Activated T-helper 1 cell treated with Interleukin-2 at 50 U/mL for 16 hours (primary cell): Measurements from ENCODE around the gene RNF212B.

Experiments
- DNase-seq: peaks from one replicate; pipeline ENCODE4 v3.0.0-alpha.2; 2020; ENCODE audit warnings: low read depth

Gene RNF212B

DNA sequence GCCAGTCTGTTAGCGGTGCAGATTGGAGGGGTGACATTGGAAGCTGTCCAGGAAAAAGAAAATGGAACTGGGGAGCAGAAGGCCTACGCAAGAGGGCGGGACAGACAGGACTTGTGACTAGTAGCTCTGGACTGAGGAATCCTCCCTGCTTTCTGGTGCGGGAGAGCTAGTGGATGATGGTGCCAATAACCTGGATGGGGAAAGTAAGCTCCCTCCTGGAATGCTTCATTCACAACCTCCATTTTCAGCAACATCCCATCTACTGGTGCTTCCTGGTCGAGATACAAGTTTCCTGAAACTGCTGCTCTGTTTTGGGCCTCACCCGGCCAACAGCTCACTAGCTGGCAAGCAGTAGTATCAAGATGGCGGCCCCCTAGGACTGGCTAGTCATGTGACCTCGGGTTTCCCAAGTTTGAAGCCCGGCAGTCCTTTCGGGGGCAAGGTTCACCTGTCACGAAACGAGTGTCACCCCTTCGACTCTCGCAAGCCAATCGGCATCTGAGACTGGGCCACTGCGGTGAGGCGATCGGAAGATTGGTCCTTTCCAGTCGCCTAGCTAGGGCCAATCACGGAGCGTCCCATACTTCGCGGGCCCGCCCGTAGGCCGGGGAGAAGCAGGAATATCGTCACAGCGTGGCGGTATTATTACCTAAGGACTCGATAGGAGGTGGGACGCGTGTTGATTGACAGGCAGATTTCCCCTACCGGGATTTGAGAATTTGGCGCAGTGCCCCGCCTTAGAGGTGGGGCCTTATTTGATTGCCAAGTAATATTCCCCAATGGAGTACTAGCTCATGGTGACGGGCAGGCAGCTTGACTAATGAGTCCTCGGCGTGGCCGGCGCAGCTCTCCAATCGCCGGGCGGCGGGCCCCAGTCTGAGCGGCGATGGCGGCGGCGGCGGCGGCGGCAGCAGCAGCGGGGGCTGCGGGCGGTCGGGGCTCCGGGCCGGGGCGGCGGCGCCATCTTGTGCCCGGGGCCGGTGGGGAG lies 83.1 kb downstream of the RNF212B start, which contains the start of gene PABPN1:
PABPN1 (plus strand) TSS at position 874 of the 988 bp plus-strand sequence; CDS start at position 887, 13 bp downstream.
- DNase-seq: peak; percentile 93

DNA sequence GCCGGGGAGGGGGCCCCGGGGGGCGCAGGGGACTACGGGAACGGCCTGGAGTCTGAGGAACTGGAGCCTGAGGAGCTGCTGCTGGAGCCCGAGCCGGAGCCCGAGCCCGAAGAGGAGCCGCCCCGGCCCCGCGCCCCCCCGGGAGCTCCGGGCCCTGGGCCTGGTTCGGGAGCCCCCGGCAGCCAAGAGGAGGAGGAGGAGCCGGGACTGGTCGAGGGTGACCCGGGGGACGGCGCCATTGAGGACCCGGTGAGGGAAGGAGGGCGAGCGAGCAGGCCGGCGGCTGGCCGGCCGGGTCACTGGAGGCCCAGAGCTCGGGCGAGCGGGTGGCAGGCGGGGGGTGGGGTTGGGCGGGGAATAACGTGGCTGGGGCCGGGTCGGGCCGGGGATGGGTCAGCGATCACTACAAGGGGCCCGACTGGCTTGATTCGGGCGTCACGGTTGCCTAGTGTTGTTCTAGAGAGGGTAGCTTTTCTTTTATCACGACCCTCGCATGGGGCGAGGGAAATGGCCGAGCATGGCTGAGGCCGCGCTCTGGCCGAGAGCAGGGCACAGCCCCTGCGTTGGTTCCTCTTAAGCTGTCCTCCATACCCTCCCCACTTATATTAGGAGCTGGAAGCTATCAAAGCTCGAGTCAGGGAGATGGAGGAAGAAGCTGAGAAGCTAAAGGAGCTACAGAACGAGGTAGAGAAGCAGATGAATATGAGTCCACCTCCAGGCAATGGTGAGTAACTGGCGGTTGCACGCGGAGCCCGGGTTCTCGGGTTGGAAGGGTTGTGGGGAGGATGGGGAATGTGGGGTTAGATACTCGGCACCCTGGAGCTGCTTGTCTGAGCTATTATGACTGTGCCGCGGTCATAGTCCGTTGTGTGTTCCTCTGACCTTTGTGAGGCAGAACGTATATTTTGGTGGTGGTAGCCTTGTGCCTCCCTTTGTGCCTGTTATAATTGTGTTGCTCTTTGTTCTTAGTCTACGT lies 84.1 kb downstream of the RNF212B start:
- DNase-seq: peak; percentile 20
